ENCODE results near the gene DSCAM.

- TF ChIP-seq EZH2 (IDR thresholded peaks at IDR 0.05; ENCODE audit: borderline replicate concordance, control insufficient read depth, low read depth, low read length) (no peak), CBX5 (IDR thresholded peaks at IDR 0.05; ENCODE audit: low read depth) (no peak), ATF2 (IDR thresholded peaks at IDR 0.05; ENCODE audit: low read length) (no peak)
- TF ChIP-seq, protein P1, sequence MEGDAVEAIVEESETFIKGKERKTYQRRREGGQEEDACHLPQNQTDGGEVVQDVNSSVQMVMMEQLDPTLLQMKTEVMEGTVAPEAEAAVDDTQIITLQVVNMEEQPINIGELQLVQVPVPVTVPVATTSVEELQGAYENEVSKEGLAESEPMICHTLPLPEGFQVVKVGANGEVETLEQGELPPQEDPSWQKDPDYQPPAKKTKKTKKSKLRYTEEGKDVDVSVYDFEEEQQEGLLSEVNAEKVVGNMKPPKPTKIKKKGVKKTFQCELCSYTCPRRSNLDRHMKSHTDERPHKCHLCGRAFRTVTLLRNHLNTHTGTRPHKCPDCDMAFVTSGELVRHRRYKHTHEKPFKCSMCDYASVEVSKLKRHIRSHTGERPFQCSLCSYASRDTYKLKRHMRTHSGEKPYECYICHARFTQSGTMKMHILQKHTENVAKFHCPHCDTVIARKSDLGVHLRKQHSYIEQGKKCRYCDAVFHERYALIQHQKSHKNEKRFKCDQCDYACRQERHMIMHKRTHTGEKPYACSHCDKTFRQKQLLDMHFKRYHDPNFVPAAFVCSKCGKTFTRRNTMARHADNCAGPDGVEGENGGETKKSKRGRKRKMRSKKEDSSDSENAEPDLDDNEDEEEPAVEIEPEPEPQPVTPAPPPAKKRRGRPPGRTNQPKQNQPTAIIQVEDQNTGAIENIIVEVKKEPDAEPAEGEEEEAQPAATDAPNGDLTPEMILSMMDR (IDR thresholded peaks at IDR 0.05 in 2 of 3, conservative IDR thresholded peaks at IDR 0.05 in 1 of 3; ENCODE audit: control insufficient read depth in 2 of 3, extremely low read depth in 1 of 3, insufficient read depth in 1 of 3, low read depth in 3 of 3, low read length in 3 of 3), result no peak
Observed at GRCh38 chr21:40355076-40355475, 491.9 kb downstream of the DSCAM start.

All from GM12878 (cell line).